Tibial nerve (tissue), 3 donors: ENCODE results near the gene CLIP1.

Experiments used
- CTCF ChIP-seq, 5 experiments: fragments of 200-600 bp in 3 of 5; fragments of 450-650 bp in 2 of 5; sonication (generic) in 3 of 5; IDR thresholded peaks; one replicate each; pipeline ENCODE4 v1.5.1; 2016 to 2019; ENCODE audit warnings: antibody characterized with exemption in 5 of 5, mild to moderate bottlenecking in 3 of 5, moderate library complexity in 2 of 5
- POLR2A ChIP-seq, 2 donors: fragments of 450-650 bp; IDR thresholded peaks; one replicate each; pipeline ENCODE4 v1.6.1; 2017; ENCODE audit warnings: antibody characterized with exemption in 2 of 2, mild to moderate bottlenecking in 2 of 2, moderate library complexity in 2 of 2

GRCh38 chr12:122394626-122395194, 27.8 kb downstream of the CLIP1 start:
- no peak for TF ChIP-seq CTCF (IDR thresholded peaks at IDR 0.05)
- TF ChIP-seq POLR2A (IDR thresholded peaks at IDR 0.05) = no peak
